MM.1S (cell line): ENCODE results near the gene CREBBP.
A peak's percentile ranks its signal among the peaks of the same experiment; 100 is the strongest.
"Not testable (repeated sequence)": the region's sequence is repeated elsewhere in the genome, so short reads cannot be mapped to it uniquely, and the experiment has no call there.

ENCODE experiments used
- DNase-seq: peaks from one replicate; pipeline ENCODE4 v3.0.0-alpha.2; 2015
- H2AFZ ChIP-seq: fragments of 300-600 bp; sonication (generic); 2 replicates; pipeline ENCODE4 v1.6.0; 2016; ENCODE audit warnings: antibody characterized with exemption, low read length
- H3F3A ChIP-seq: fragments of 300-600 bp; sonication (generic); 2 replicates; pipeline ENCODE4 v1.6.1; 2016; ENCODE audit warnings: mild to moderate bottlenecking, antibody characterized with exemption, low read length, moderate library complexity, mixed read lengths; ENCODE audit not compliant: insufficient read depth
- H3K27ac ChIP-seq: fragments of 300-600 bp; sonication (generic); 2 replicates; pipeline ENCODE4 v1.5.1; 2016; ENCODE audit warnings: mild to moderate bottlenecking, low read length
- H3K27me3 ChIP-seq: fragments of 300-600 bp; sonication (generic); replicated peaks from 2 replicates; pipeline ENCODE4 v1.6.0; 2016; ENCODE audit warnings: low read length; ENCODE audit not compliant: insufficient read depth
- H3K36me3 ChIP-seq: fragments of 300-600 bp; sonication (generic); replicated peaks from 2 replicates; pipeline ENCODE4 v1.6.1; 2016; ENCODE audit warnings: mild to moderate bottlenecking, low read length, mixed read lengths; ENCODE audit not compliant: insufficient read depth
- H3K4me1 ChIP-seq: fragments of 300-600 bp; sonication (generic); 2 replicates; pipeline ENCODE4 v1.6.1; 2016; ENCODE audit warnings: low read length, mixed read lengths
- H3K4me2 ChIP-seq: fragments of 300-600 bp; sonication (generic); 2 replicates; pipeline ENCODE4 v1.6.0; 2016; ENCODE audit warnings: low read depth, low read length
- H3K4me3 ChIP-seq: fragments of 300-600 bp; sonication (generic); 2 replicates; pipeline ENCODE4 v1.5.1; 2016; ENCODE audit warnings: low read length, mixed read lengths
- H3K79me2 ChIP-seq: fragments of 300-600 bp; sonication (generic); 2 replicates; pipeline ENCODE4 v1.6.1; 2016; ENCODE audit warnings: mixed run types, low read length, mixed read lengths
- H3K9ac ChIP-seq: fragments of 300-600 bp; sonication (generic); 2 replicates; pipeline ENCODE4 v1.6.1; 2016; ENCODE audit warnings: low read length, mixed read lengths
- H3K9me2 ChIP-seq: fragments of 300-600 bp; sonication (generic); replicated peaks from 2 replicates; pipeline ENCODE4 v1.6.1; 2016; ENCODE audit warnings: mild to moderate bottlenecking, low read length, mixed read lengths; ENCODE audit not compliant: insufficient read depth
- H3K9me3 ChIP-seq: fragments of 300-600 bp; sonication (generic); replicated peaks from 2 replicates; pipeline ENCODE4 v1.6.1; 2016; ENCODE audit warnings: mild to moderate bottlenecking, low read length, mixed read lengths; ENCODE audit not compliant: insufficient read depth
- H4K20me1 ChIP-seq: fragments of 300-600 bp; sonication (generic); 2 replicates; pipeline ENCODE4 v1.6.1; 2016; ENCODE audit warnings: mild to moderate bottlenecking, low read length, moderate library complexity, mixed read lengths; ENCODE audit not compliant: insufficient read depth
- CTCF ChIP-seq: fragments of 300-600 bp; sonication (generic); IDR thresholded peaks from 2 replicates; pipeline ENCODE4 v1.5.1; 2016; ENCODE audit warnings: antibody characterized with exemption, low read length, mixed read lengths
- EZH2 ChIP-seq: fragments of 300-600 bp; sonication (generic); optimal IDR thresholded peaks from 2 replicates; pipeline ENCODE3; 2017; ENCODE audit warnings: low read depth, mild to moderate bottlenecking, antibody characterized with exemption, low read length, mixed read lengths
- EZH2phosphoT487 ChIP-seq: fragments of 300-600 bp; sonication (generic); IDR thresholded peaks from 2 replicates; pipeline ENCODE4 v1.6.1; 2018; ENCODE audit warnings: antibody characterized with exemption, low read length

Gene CREBBP

GRCh38 chr16:3717235-3718018 lies 163.1 kb downstream of the CREBBP start, which contains the start of gene TRAP1:
TRAP1 (minus strand) TSS chr16:3717524; CDS start chr16:3717508, 16 bp downstream.
- Histone ChIP-seq H3K4me3 (peak within 1 kb of the TSS; percentile 100), H3K36me3 (no peaks in the 10 kb centered on the region), H4K20me1 (no peaks in the 10 kb centered on the region), H2AFZ (peak within 1 kb of the TSS; percentile 100), H3K9ac (peak within 1 kb of the TSS; percentile 98), H3K79me2 (peaks cover 47% of the 10 kb centered on the region), H3K27ac (peak within 1 kb of the TSS; percentile 52; the same call in 1 of the 2 replicates), H3K27me3 (no peaks in the 10 kb centered on the region), H3K4me2 (peak within 1 kb of the TSS; percentile 95), H3K9me2 (no peaks in the 10 kb centered on the region), H3K9me3 (no peaks in the 10 kb centered on the region), H3F3A (no peaks in the 10 kb centered on the region), H3K4me1 (peaks cover 4% of the 10 kb centered on the region; the same call in 1 of the 2 replicates)
- TF ChIP-seq EZH2, result no peak
- no peak for TF ChIP-seq CTCF
- TF ChIP-seq EZH2phosphoT487, result no peak
- DNase-seq, result peak; percentile 82

GRCh38 chr16:3716831-3717234 lies 163.7 kb downstream of the CREBBP start:
- no peak for TF ChIP-seq CTCF
- no peak for TF ChIP-seq EZH2phosphoT487
- no peak for TF ChIP-seq EZH2
- H4K20me1 ChIP-seq, result no peaks in the 10 kb centered on the region
- H2AFZ ChIP-seq, result peak overlapping the region; percentile 99
- peak overlapping the region; percentile 97 for H3K9ac ChIP-seq
- peaks cover 4% of the 10 kb centered on the region; the same call in 1 of the 2 replicates for H3K4me1 ChIP-seq
- H3K27me3 ChIP-seq, result no peaks in the 10 kb centered on the region
- no peaks in the 10 kb centered on the region for H3K9me3 ChIP-seq
- H3K27ac ChIP-seq, result peak overlapping the region; percentile 52; the same call in 1 of the 2 replicates
- peak overlapping the region; percentile 86 for H3K4me2 ChIP-seq
- no peaks in the 10 kb centered on the region for H3F3A ChIP-seq
- no peaks in the 10 kb centered on the region for H3K36me3 ChIP-seq
- peaks cover 53% of the 10 kb centered on the region for H3K79me2 ChIP-seq
- peak overlapping the region; percentile 100 for H3K4me3 ChIP-seq
- no peaks in the 10 kb centered on the region for H3K9me2 ChIP-seq
- DNase-seq, result peak; percentile 52

GRCh38 chr16:3715430-3715829 lies 165.1 kb downstream of the CREBBP start:
- no peaks in the 10 kb centered on the region for H4K20me1 ChIP-seq
- H3K79me2 ChIP-seq, result peaks cover 65% of the 10 kb centered on the region
- no peaks in the 10 kb centered on the region for H3K9me3 ChIP-seq
- H2AFZ ChIP-seq, result no peak overlapping the region
- no peaks in the 10 kb centered on the region for H3F3A ChIP-seq
- no peak overlapping the region for H3K9ac ChIP-seq
- H3K9me2 ChIP-seq, result no peaks in the 10 kb centered on the region
- H3K4me1 ChIP-seq, result peaks cover 4% of the 10 kb centered on the region; the same call in 1 of the 2 replicates
- TF ChIP-seq EZH2phosphoT487 (no peak), EZH2 (no peak), CTCF (no peak)
- no peak overlapping the region for H3K27ac ChIP-seq
- no peak overlapping the region for H3K4me3 ChIP-seq
- H3K4me2 ChIP-seq, result no peak overlapping the region
- H3K27me3 ChIP-seq, result no peaks in the 10 kb centered on the region
- no peaks in the 10 kb centered on the region for H3K36me3 ChIP-seq
- DNase-seq, result no peak

GRCh38 chr16:3714378-3714777 lies 166.1 kb downstream of the CREBBP start:
- not testable (repeated sequence) for H3K9me3 ChIP-seq, H3K27me3 ChIP-seq, H3K4me2 ChIP-seq, H3K4me1 ChIP-seq, H3K27ac ChIP-seq, H2AFZ ChIP-seq, DNase-seq, H3F3A ChIP-seq, H3K36me3 ChIP-seq, H3K4me3 ChIP-seq, H3K9ac ChIP-seq, H3K9me2 ChIP-seq, H4K20me1 ChIP-seq
- H3K79me2 ChIP-seq, result peaks cover 74% of the 10 kb centered on the region
